ENCODE measurements around the gene ZNF207. TPM values are rescaled to one million over a fixed set of nuclear protein-coding genes. Genes with fewer than 3 reads are reported as not detected.

The ZNF207 gene
- total and polyA plus RNA-seq, 10 of the 15 experiments (the other 5 are each of a cell fraction or from before 2014, with no cell fraction given) = 156 to 348 (median 205) TPM

- no peak overlapping the region for H3K4me3 ChIP-seq
- RAD21 ChIA-PET (ENCODE audit: unreplicated experiment) = no interaction called here
- intact Hi-C loops (cut with micrococcal nuclease; ENCODE audit: unreplicated experiment) (no loop called here), in situ Hi-C loops (cut with MboI) (no loop called here)
- ATAC-seq (no peak; the same call in 2 of the 3 replicates), DNase-seq (ENCODE audit: low read depth, low spot score) (no peak), FAIRE-seq (no peak)
- H3K27ac ChIP-seq (ENCODE audit: control insufficient read depth, insufficient read depth) = no peak overlapping the region
- no peaks in the 10 kb centered on the region for H4K20me1 ChIP-seq (ENCODE audit: control insufficient read depth, insufficient read depth)
- H3K4me2 ChIP-seq (ENCODE audit: control insufficient read depth, insufficient read depth) = no peak overlapping the region
- 98% methylated on average over 5 of the region's 5 CpGs for WGBS (ENCODE audit: insufficient coverage, insufficient replicate concordance, low lambda C conversion rate, missing lambda C conversion rate)
- SMC1A ChIA-PET (ENCODE audit: uncharacterized antibody, unreplicated experiment) = interaction anchor here (1.0 kb wide), 1 partner anchor 14 kb away, joined by 3 read pairs; no protein-coding TSS in a partner anchor
- H3K9me3 ChIP-seq (replicated peaks; ENCODE audit: control insufficient read depth, insufficient read depth, low read length) = no peaks in the 10 kb centered on the region
- H3K36me3 ChIP-seq (ENCODE audit: control insufficient read depth in 2 of 2, insufficient read depth in 2 of 2, low read length in 1 of 2) = peaks cover 0 to 26% of the 10 kb centered on the region in 2 experiments; a peak in 3 of 4 replicates
- peak; percentile 45; the same call in 1 of the 3 replicates for TF ChIP-seq POU2F2 (IDR thresholded peaks at IDR 0.05; ENCODE audit: borderline replicate concordance, low read depth, low read length)
- no peak for TF ChIP-seq ELK1 (IDR thresholded peaks at IDR 0.05; ENCODE audit: low read depth, low read length)
- TF ChIP-seq SPI1 (IDR thresholded peaks at IDR 0.05; ENCODE audit: borderline replicate concordance, insufficient read depth, low read depth, low read length) = no peak
- TF ChIP-seq MLLT1 (IDR thresholded peaks at IDR 0.05) = no peak
- TF ChIP-seq TAF1 (IDR thresholded peaks at IDR 0.05; ENCODE audit: borderline replicate concordance, low read depth, low read length) = no peak
- peak; percentile 47 for TF ChIP-seq POLR2A (IDR thresholded peaks at IDR 0.05; ENCODE audit: low read depth, low read length)
- no peak for TF ChIP-seq ZNF24 (IDR thresholded peaks at IDR 0.05)
- TF ChIP-seq POLR2AphosphoS5 (IDR thresholded peaks at IDR 0.05; ENCODE audit: low read length) = peak; percentile 69
- TF ChIP-seq NFIC (IDR thresholded peaks at IDR 0.05; ENCODE audit: low read depth, low read length) = no peak
- no peak for TF ChIP-seq CUX1 (IDR thresholded peaks at IDR 0.05; ENCODE audit: insufficient replicate concordance, low read depth, low read length)
- no peak overlapping the region for H3K9ac ChIP-seq (ENCODE audit: control insufficient read depth, insufficient read depth, low read length)
- H2AFZ ChIP-seq (ENCODE audit: control insufficient read depth, low read depth, low read length) = no peak overlapping the region
- no peaks in the 10 kb centered on the region for H3K27me3 ChIP-seq (replicated peaks in 1 of 2; ENCODE audit: control insufficient read depth in 2 of 2, insufficient read depth in 2 of 2, low read length in 1 of 2)
- BruUV-seq (replicated peaks) = TSS peak; percentile 7
- H3K79me2 ChIP-seq (ENCODE audit: control insufficient read depth, insufficient read depth, low read length) = no peaks in the 10 kb centered on the region
- CTCF ChIA-PET = no interaction called here
- POLR2A ChIA-PET = no interaction called here
- H3K4me1 ChIP-seq (ENCODE audit: control insufficient read depth, insufficient read depth, low read length) = no peaks in the 10 kb centered on the region
Observed at GRCh38 chr17:32382526-32383223, 32.7 kb downstream of the ZNF207 start.
